ENCODE data around the gene PCBP3.

- TF ChIP-seq CTCF (IDR thresholded peaks at IDR 0.05) (no peak), POLR2AphosphoS5 (IDR thresholded peaks at IDR 0.05; ENCODE audit: low read depth, low read length) (no peak)
Observed at GRCh38 chr21:45598109-45598508, 45.4 kb upstream of the PCBP3 start.

Measured in Panc1 (cell line).